Kasumi-1 (cell line): ENCODE measurements around the gene STK32C.

Source experiments
- DNase-seq, 2 experiments: peaks; one replicate each; lab custom pipeline; 2025; lab: John Stamatoyannopoulos, UW

Gene STK32C

DNA sequence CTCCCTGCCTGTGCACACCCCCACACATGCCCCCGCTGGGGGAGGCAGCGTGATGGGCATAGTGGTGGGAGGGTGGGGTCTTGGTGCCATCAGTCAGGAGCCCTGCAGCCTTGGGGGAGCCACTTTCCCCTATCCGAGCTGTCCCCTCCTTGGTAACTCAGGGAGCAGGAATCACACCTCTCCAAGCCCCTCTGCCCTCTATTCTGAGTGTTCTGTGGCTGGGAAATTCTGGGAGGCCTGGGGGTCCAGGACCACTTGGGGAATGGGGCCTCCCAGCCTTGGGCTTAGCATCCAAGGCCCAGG, 109.7 kb downstream of the STK32C start:
- DNase-seq = no peak

- no peak for DNase-seq
Measured at GRCh38 chr10:132197271-132198067, 110.3 kb downstream of the STK32C start.

GRCh38 chr10:132196178-132197113, 111.3 kb downstream of the STK32C start:
- DNase-seq = no peak

DNA sequence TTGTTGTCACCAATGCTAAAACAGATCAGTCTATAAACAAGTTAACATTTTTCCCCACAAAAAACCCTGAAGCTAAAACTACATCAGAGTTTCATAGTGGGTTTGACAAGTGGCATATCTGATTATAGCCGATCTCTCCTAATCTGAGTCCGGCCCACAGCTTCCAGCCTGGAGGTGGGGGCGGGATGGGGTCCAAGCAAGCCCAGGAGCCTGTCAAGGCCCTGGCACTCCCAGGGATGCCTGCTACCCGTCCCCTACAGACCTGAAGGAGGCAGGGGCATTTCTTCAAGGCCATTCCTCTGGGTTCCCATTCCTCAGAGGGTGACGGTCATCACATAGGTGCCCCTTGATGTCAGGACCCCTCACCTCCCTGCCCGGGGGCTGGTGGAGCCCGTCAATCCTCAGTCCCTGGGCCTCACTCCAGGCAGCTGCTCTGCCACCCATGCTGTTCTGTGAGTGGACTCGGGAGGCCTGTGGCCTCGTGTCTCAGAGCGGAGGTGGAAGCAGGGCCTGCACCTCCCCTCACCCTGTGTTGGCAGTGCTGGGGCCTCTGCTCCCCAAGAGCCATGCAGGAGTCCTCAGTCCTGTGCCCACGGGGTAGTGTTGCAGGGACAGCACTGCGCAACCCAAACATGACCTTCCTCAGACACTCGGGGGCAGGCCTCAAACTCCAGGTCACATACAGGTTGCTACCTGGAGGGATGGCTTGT, 112.2 kb downstream of the STK32C start:
- DNase-seq = no peak

DNA sequence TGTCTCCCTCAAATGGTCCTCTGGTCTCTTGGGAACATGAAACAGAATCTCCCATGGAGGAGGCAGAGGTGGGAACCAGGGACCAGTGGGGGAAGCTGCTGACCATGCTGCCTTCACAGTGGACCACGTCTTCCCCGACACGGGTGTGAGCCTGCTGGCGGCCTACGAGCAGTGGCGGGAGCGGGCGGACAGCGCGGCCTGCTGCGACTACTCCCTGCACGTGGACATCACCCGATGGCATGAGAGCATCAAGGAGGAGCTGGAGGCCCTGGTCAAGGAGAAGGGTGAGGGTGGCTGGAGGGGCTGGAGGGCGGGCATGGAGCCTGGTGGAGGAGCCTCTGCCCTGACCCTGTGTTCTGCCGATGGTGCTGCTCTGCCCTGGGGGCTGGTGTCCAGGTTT, 113.0 kb downstream of the STK32C start:
- DNase-seq = no peak

DNA sequence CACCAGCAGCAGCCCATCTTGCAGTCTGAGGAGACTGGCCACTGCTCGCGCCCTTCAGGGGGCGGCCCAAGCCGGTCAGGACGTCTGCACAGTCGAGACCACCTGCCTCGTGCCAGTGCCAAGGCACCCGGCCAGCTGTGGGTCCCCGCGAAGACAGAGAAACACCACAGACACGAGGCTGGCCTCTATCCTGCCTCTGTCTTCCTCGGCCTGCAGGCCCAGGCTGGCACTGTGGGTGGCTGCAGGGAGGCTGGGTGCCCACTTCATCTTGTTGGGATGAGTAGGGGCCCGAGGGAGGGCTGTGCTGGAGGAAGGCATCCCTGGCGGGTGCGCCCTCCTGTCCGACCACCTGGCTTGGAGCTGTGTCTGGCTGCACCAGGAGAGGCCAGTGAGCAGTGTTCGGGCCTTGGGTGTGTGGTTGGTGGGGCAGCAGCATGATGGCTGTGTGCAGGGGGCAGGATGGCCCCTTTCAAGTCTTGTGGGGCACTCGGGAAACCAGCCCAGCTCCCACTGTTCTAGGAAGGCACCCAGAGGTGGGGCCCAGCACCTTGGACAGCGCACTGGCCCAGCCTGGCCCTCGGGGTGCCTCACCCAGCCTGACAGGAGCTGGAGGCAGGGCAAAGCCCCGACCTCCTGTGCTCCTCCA, 113.7 kb downstream of the STK32C start:
- DNase-seq = peak; percentile 13 to 36

- DNase-seq = no peak
Measured at GRCh38 chr10:132192991-132193665, 114.6 kb downstream of the STK32C start.

DNA sequence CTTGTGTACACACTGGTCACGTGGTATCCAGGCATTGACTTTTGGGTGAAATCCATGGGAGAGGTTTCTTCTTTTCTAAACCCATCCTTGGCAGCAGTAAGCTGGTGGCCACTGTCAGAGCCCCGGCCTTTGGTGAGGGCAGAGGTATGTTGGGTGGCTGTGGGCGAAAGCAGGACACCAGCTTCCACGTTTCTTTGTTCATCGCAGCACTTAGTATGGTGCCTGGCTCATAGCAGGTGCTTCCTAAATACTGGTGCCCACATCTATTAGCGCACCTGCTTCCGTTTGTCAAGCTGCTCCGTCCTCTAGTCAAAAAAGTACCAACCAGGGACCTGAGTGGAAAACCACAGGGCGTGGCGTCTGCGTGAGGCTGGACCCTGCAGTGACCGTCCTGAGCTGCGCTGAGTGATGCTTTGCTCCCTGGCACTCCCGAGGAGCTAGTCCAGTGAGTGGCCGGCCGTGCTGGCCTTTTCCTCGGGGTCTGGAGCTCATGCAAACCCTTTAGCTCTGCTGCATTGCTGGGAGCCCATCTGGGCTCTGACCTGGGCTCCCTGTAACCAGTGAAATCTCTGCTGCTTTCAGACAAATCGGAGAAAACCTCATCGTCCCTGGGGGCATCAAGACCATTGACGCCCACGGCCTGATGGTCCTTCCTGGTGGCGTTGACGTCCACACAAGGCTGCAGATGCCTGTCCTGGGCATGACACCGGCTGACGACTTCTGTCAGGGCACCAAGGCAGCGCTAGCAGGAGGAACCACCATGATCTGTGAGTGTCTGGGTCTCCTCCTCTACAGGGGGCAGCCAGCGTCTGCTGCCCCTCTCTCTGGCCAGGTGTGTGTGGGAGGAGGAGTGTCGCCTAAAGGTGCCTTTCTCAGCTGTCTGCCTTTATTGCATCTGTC, 115.4 kb downstream of the STK32C start:
- no peak for DNase-seq

- no peak for DNase-seq
Measured at GRCh38 chr10:132189810-132190422, 117.8 kb downstream of the STK32C start.

DNA sequence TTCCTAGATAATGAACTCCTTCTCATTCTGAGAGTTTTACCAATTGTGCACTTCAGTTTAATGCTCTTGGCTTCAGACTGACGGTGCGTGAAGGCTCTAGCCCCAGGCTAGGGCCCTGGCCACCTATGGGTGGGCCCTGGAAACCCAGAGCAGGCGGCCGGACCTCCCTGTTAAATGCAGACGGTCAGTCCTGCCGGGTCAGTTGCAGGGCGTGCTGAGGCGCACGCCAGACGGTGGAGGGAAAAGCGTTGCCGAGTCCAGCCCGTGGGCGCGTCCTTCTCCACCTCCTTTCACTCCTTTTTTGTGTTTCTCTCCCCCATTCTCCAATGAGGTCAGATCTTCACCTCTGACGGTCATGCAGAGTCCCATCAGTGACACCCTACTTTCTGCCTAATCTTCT, 118.7 kb downstream of the STK32C start:
- no peak for DNase-seq

DNA sequence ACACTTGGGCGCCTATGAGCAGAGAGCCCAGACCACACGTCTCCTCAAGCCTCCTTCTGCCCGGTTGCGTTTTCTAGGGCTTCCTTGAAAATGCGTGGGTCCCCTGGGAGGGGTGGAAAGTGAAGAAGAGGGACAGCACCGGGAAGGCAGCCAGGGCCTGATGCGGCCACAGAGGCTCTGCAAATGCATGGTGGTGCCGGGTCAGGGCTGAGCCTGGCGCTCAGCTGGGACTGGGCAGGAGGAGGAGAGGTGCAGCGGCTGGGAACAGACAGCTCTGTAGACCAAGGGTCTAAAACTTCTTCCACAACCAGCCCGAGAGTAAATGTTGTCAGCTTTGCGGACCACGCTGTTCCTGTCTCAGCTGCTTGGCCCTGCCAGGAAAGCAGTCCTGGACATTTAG, 119.4 kb downstream of the STK32C start:
- DNase-seq = no peak

- no peak for DNase-seq
Measured at GRCh38 chr10:132187430-132188138, 120.2 kb downstream of the STK32C start.

GRCh38 chr10:132186488-132187429, 121.0 kb downstream of the STK32C start, which contains the start of gene DPYSL4:
DPYSL4 (plus strand) TSS chr10:132186948; CDS start chr10:132187064, 116 bp downstream.
- no peak for DNase-seq

- DNase-seq = no peak
Measured at GRCh38 chr10:132185601-132186487, 121.9 kb downstream of the STK32C start.

DNA sequence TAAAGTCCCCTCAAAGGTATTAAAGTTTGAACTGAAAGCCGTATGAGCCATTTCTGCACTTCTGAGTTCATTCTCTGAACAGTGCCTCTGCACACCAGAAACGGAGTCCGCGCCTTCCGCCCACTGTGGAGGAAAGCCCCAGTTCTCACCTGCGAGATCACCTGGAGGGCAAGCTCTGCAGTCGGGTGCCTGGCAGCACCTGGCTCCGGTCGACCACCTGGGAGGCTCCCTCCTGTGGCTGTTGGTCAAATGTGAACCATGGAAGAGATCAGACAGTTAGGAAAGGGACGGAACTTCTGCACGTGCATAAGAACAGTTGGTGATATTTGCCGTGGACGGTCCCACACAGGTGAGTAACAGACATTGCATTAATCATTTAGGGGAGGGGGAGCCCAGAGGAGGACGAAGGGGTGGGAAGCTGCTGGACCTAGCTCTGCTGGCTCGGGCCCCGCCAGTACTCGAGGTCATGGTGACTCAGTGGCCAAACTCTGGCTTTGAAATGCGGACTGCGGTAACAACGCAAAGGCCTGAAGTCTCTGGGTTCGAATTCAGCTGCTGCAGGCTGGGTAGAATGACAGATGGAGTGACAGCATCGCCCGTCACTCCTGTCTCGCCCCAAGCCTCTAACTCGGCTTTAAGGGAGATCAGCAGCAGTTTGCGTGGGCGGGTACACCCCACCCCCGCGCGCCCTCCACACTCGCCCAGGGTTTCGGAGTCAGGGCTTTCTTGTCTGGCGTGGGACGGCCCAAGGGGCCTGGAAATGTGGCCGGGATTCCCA, 122.7 kb downstream of the STK32C start:
- no peak for DNase-seq

- DNase-seq = no peak
Measured at GRCh38 chr10:132183046-132183445, 124.7 kb downstream of the STK32C start.
